GM23338 (cell line): ENCODE data around the gene MYO3B. TPM values are rescaled to one million over a fixed set of nuclear protein-coding genes. Genes with fewer than 3 reads are reported as not detected.

Source experiments
- ATAC-seq: fragments of 200-7000 bp; cut with Tn5 transposase; 3 replicates; pipeline ENCODE4 v1.9.1; 2020
- DNase-seq: peaks from one replicate; pipeline ENCODE4 v3.0.0-alpha.2; 2015; ENCODE audit warnings: low spot score
- H2AFZ ChIP-seq: fragments of 200-600 bp; sonication (generic); 2 replicates; pipeline ENCODE4 v1.8.0; 2016; ENCODE audit warnings: antibody characterized with exemption, mild to moderate bottlenecking, moderate library complexity
- H3F3A ChIP-seq: fragments of 200-600 bp; sonication (generic); replicated peaks from 2 replicates; pipeline ENCODE4 v1.8.0; 2017; ENCODE audit warnings: antibody characterized with exemption, mixed run types, low read depth
- H3K27ac ChIP-seq: fragments of 200-600 bp; sonication (generic); 2 replicates; pipeline ENCODE4 v1.6.1; 2016; ENCODE audit warnings: low read depth
- H3K27me3 ChIP-seq: fragments of 200-600 bp; sonication (generic); 2 replicates; pipeline ENCODE4 v1.8.0; 2016; ENCODE audit warnings: mild to moderate bottlenecking, mixed run types, moderate library complexity; ENCODE audit not compliant: insufficient read depth
- H3K36me3 ChIP-seq: fragments of 200-600 bp; sonication (generic); 2 replicates; pipeline ENCODE4 v1.8.0; 2016; ENCODE audit warnings: mild to moderate bottlenecking; ENCODE audit not compliant: insufficient read depth
- H3K4me1 ChIP-seq: fragments of 200-600 bp; sonication (generic); 2 replicates; pipeline ENCODE4 v1.8.0; 2016; ENCODE audit warnings: mild to moderate bottlenecking, moderate library complexity; ENCODE audit not compliant: insufficient read depth
- H3K4me2 ChIP-seq: fragments of 200-600 bp; sonication (generic); 2 replicates; pipeline ENCODE4 v1.7.1; 2017; ENCODE audit warnings: mixed run types
- H3K4me3 ChIP-seq: fragments of 200-600 bp; sonication (generic); 2 replicates; pipeline ENCODE4 v1.6.1; 2016; ENCODE audit warnings: mixed run types
- H3K79me2 ChIP-seq: fragments of 200-600 bp; sonication (generic); replicated peaks from 2 replicates; pipeline ENCODE4 v1.8.0; 2017; ENCODE audit warnings: mild to moderate bottlenecking; ENCODE audit not compliant: insufficient read depth
- H3K9me2 ChIP-seq: fragments of 200-600 bp; sonication (generic); 2 replicates; pipeline ENCODE4 v1.8.0; 2017; ENCODE audit not compliant: insufficient read depth
- H4K20me1 ChIP-seq: fragments of 200-600 bp; sonication (generic); replicated peaks from 2 replicates; pipeline ENCODE4 v1.8.0; 2017; ENCODE audit warnings: mild to moderate bottlenecking; ENCODE audit not compliant: insufficient read depth
- H3K27ac Mint-ChIP-seq: 2 replicates; pipeline ENCODE4 v1.8.0; 2020; ENCODE audit warnings: inconsistent platforms, mild to moderate bottlenecking, moderate library complexity, mixed read lengths
- H3K27me3 Mint-ChIP-seq: 3 replicates; pipeline ENCODE4 v1.8.0; 2022; ENCODE audit warnings: low read depth, mild to moderate bottlenecking, moderate library complexity, mixed read lengths, inconsistent platforms; ENCODE audit not compliant: insufficient read depth, poor library complexity
- H3K36me3 Mint-ChIP-seq: 3 replicates; pipeline ENCODE4 v1.8.0; 2021; ENCODE audit warnings: low read depth, mild to moderate bottlenecking, inconsistent platforms, moderate library complexity, mixed read lengths
- H3K4me1 Mint-ChIP-seq: 3 replicates; pipeline ENCODE4 v1.8.0; 2020; ENCODE audit warnings: mild to moderate bottlenecking, inconsistent platforms, mixed read lengths
- H3K4me3 Mint-ChIP-seq: 3 replicates; pipeline ENCODE4 v1.8.0; 2021; ENCODE audit warnings: moderate library complexity, mild to moderate bottlenecking, inconsistent platforms, mixed read lengths
- H3K9me3 Mint-ChIP-seq: 3 replicates; pipeline ENCODE4 v1.8.0; 2020; ENCODE audit warnings: moderate library complexity, mild to moderate bottlenecking, inconsistent platforms, mixed read lengths
- CREB1 ChIP-seq: fragments of 250-450 bp; sonication (Bioruptor Pico); IDR thresholded peaks from 2 replicates; pipeline ENCODE4 v1.5.0; 2020; ENCODE audit warnings: low read depth, mild to moderate bottlenecking, moderate library complexity
- CTCF ChIP-seq, 2 experiments: fragments of 200-600 bp in 1 of 2; sonication (generic) in 1 of 2; conservative IDR thresholded peaks; 2 replicates each; pipeline versions ENCODE4 v1.5.1 to v1.6.1; 2016 to 2017; ENCODE audit warnings: antibody characterized with exemption in 2 of 2, low read depth in 2 of 2, mild to moderate bottlenecking in 2 of 2, moderate library complexity in 1 of 2
- EZH2phosphoT487 ChIP-seq: fragments of 200-600 bp; sonication (generic); IDR thresholded peaks from one replicate; pipeline ENCODE4 v1.8.1; 2018; ENCODE audit warnings: antibody characterized with exemption; ENCODE audit not compliant: unreplicated experiment
- JUNB ChIP-seq: IDR thresholded peaks from one replicate; pipeline ENCODE4 v1.6.1; 2016; ENCODE audit warnings: antibody characterized with exemption; ENCODE audit not compliant: unreplicated experiment
- NANOG ChIP-seq: IDR thresholded peaks from 2 replicates; pipeline ENCODE4 v1.6.1; 2016; ENCODE audit warnings: antibody characterized with exemption, borderline replicate concordance
- REST ChIP-seq: IDR thresholded peaks from one replicate; pipeline ENCODE4 v1.6.1; 2018; ENCODE audit warnings: antibody characterized with exemption; ENCODE audit not compliant: unreplicated experiment
- ZNF114 ChIP-seq: fragments of 250-450 bp; sonication (Bioruptor Pico); IDR thresholded peaks from 2 replicates; pipeline ENCODE4 v1.5.0; 2020; ENCODE audit warnings: mild to moderate bottlenecking, moderate library complexity
- ZNF331 ChIP-seq: fragments of 250-450 bp; sonication (Bioruptor Pico); IDR thresholded peaks from 2 replicates; pipeline ENCODE4 v1.5.0; 2020; ENCODE audit warnings: low read depth, mild to moderate bottlenecking, moderate library complexity
- polyA plus RNA-seq: library from polyadenylated mRNA; unstranded; fragments of >200 nt; fragmentation: Nextera tagmentation; extraction: Ambion mirVana; gene quantifications from 2 replicates; pipeline ENCODE4 v1.2.1, GENCODE V29; 2016
- total RNA-seq: library from RNA; depleted of rRNA; stranded (reverse); fragments of >200 nt; shearing (Covaris generic); gene quantifications from 2 replicates; pipeline ENCODE4 v1.2.3, GENCODE V29; 2014
- TF ChIP-seq, protein P1 (sequence below): fragments of 250-450 bp; sonication (Bioruptor Pico); IDR thresholded peaks from 2 replicates; pipeline ENCODE4 v1.5.0; 2020; ENCODE audit warnings: mild to moderate bottlenecking, moderate library complexity

Gene MYO3B
- total and polyA plus RNA-seq, 2 experiments from 2014 or later = 0.42 TPM; not detected in 1

GRCh38 chr2:170258382-170258781 is 80.4 kb downstream of the MYO3B start (continued):
- TF ChIP-seq JUNB (no peak), CREB1 (CRISPR knock-in tag) (no peak), NANOG (no peak), ZNF114 (CRISPR knock-in tag) (no peak)

DNA sequence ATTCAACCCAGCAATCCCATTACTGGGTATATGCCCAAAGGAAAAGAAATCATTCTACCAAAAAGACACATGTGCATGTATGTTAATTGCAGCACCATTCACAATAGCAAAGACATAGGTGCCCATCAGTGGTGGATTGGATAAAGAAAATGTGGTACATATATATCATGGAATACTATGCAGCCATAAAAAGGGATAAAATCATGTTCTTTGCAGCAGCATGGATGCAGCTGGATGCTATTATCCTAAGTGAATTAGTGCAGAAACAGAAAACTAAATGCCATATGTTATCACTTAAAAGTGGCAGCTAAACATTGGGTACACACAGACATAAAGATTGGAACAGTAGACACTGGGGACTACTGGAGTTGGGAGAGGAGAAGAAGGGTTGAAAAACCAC is 82.2 kb downstream of the MYO3B start:
- no peak overlapping the region for H3K4me2 ChIP-seq
- H3K27me3 ChIP-seq = no peaks in the 10 kb centered on the region
- Mint-ChIP-seq H3K4me1 (peaks cover 4% of the 10 kb centered on the region; the same call in 2 of the 3 replicates), H3K9me3 (0 out of 3 replicates have a peak, but pooled peaks cover 2% of the 10 kb centered on the region), H3K27me3 (no peaks in the 10 kb centered on the region), H3K36me3 (no peaks in the 10 kb centered on the region), H3K4me3 (no peak overlapping the region), H3K27ac (no peak overlapping the region)
- no peak overlapping the region for H3K27ac ChIP-seq
- no peak for ATAC-seq
- H2AFZ ChIP-seq = no peak overlapping the region
- no peak overlapping the region for H3K4me3 ChIP-seq
- H4K20me1 ChIP-seq = no peaks in the 10 kb centered on the region
- H3K9me2 ChIP-seq = no peaks in the 10 kb centered on the region
- no peak for DNase-seq
- H3K79me2 ChIP-seq = no peaks in the 10 kb centered on the region
- TF ChIP-seq EZH2phosphoT487 (no peak), CTCF (conservative IDR thresholded peaks at IDR 0.05; ENCODE audit: low read depth in 2 of 2) (no peak), REST (no peak), ZNF331 (CRISPR knock-in tag) (no peak), JUNB (no peak), ZNF114 (CRISPR knock-in tag) (no peak)
- TF ChIP-seq, protein P1, sequence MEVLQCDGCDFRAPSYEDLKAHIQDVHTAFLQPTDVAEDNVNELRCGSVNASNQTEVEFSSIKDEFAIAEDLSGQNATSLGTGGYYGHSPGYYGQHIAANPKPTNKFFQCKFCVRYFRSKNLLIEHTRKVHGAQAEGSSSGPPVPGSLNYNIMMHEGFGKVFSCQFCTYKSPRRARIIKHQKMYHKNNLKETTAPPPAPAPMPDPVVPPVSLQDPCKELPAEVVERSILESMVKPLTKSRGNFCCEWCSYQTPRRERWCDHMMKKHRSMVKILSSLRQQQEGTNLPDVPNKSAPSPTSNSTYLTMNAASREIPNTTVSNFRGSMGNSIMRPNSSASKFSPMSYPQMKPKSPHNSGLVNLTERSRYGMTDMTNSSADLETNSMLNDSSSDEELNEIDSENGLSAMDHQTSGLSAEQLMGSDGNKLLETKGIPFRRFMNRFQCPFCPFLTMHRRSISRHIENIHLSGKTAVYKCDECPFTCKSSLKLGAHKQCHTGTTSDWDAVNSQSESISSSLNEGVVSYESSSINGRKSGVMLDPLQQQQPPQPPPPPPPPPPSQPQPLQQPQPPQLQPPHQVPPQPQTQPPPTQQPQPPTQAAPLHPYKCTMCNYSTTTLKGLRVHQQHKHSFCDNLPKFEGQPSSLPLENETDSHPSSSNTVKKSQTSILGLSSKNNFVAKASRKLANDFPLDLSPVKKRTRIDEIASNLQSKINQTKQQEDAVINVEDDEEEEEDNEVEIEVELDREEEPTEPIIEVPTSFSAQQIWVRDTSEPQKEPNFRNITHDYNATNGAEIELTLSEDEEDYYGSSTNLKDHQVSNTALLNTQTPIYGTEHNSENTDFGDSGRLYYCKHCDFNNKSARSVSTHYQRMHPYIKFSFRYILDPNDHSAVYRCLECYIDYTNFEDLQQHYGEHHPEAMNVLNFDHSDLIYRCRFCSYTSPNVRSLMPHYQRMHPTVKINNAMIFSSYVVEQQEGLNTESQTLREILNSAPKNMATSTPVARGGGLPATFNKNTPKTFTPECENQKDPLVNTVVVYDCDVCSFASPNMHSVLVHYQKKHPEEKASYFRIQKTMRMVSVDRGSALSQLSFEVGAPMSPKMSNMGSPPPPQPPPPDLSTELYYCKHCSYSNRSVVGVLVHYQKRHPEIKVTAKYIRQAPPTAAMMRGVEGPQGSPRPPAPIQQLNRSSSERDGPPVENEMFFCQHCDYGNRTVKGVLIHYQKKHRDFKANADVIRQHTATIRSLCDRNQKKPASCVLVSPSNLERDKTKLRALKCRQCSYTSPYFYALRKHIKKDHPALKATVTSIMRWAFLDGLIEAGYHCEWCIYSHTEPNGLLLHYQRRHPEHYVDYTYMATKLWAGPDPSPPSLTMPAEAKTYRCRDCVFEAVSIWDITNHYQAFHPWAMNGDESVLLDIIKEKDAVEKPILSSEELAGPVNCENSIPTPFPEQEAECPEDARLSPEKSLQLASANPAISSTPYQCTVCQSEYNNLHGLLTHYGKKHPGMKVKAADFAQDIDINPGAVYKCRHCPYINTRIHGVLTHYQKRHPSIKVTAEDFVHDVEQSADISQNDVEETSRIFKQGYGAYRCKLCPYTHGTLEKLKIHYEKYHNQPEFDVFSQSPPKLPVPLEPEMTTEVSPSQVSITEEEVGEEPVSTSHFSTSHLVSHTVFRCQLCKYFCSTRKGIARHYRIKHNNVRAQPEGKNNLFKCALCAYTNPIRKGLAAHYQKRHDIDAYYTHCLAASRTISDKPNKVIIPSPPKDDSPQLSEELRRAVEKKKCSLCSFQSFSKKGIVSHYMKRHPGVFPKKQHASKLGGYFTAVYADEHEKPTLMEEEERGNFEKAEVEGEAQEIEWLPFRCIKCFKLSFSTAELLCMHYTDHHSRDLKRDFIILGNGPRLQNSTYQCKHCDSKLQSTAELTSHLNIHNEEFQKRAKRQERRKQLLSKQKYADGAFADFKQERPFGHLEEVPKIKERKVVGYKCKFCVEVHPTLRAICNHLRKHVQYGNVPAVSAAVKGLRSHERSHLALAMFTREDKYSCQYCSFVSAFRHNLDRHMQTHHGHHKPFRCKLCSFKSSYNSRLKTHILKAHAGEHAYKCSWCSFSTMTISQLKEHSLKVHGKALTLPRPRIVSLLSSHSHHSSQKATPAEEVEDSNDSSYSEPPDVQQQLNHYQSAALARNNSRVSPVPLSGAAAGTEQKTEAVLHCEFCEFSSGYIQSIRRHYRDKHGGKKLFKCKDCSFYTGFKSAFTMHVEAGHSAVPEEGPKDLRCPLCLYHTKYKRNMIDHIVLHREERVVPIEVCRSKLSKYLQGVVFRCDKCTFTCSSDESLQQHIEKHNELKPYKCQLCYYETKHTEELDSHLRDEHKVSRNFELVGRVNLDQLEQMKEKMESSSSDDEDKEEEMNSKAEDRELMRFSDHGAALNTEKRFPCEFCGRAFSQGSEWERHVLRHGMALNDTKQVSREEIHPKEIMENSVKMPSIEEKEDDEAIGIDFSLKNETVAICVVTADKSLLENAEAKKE = no peak
- H3K36me3 ChIP-seq = no peaks in the 10 kb centered on the region; the same call in 1 of the 2 replicates
- H3F3A ChIP-seq = no peaks in the 10 kb centered on the region
- no peaks in the 10 kb centered on the region for H3K4me1 ChIP-seq
